Measurements from ENCODE around the gene SDF2L1. TPM values are rescaled to one million over a fixed set of nuclear protein-coding genes. Genes with fewer than 3 reads are reported as not detected.
A peak's percentile ranks its signal among the peaks of the same experiment; 100 is the strongest.

Gene SDF2L1
- total and polyA plus RNA-seq, 2 of the 13 experiments (the other 11 are each of a cell fraction or from before 2014, with no cell fraction given): 18.0 to 57.4 TPM

- peak; percentile 36; the same call in 1 of the 2 replicates for TF ChIP-seq ZNF724P (CRISPR knock-in tag; IDR thresholded peaks at IDR 0.05; ENCODE audit: borderline replicate concordance)
- no peak for TF ChIP-seq HNRNPK (IDR thresholded peaks at IDR 0.05; ENCODE audit: low read depth, low read length, poor library complexity, severe bottlenecking)
- no peak; the same call in 1 of the 2 replicates for TF ChIP-seq ZNF430 (CRISPR knock-in tag; IDR thresholded peaks at IDR 0.05)
- TF ChIP-seq, protein P1, sequence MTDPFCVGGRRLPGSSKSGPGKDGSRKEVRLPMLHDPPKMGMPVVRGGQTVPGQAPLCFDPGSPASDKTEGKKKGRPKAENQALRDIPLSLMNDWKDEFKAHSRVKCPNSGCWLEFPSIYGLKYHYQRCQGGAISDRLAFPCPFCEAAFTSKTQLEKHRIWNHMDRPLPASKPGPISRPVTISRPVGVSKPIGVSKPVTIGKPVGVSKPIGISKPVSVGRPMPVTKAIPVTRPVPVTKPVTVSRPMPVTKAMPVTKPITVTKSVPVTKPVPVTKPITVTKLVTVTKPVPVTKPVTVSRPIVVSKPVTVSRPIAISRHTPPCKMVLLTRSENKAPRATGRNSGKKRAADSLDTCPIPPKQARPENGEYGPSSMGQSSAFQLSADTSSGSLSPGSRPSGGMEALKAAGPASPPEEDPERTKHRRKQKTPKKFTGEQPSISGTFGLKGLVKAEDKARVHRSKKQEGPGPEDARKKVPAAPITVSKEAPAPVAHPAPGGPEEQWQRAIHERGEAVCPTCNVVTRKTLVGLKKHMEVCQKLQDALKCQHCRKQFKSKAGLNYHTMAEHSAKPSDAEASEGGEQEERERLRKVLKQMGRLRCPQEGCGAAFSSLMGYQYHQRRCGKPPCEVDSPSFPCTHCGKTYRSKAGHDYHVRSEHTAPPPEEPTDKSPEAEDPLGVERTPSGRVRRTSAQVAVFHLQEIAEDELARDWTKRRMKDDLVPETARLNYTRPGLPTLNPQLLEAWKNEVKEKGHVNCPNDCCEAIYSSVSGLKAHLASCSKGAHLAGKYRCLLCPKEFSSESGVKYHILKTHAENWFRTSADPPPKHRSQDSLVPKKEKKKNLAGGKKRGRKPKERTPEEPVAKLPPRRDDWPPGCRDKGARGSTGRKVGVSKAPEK (CRISPR knock-in tag; IDR thresholded peaks at IDR 0.05; ENCODE audit: borderline replicate concordance): no peak
- TF ChIP-seq ZNF143 (CRISPR knock-in tag; IDR thresholded peaks at IDR 0.05): 0 out of 2 replicates have a peak, but pooled peaks have one; percentile 30
- TF ChIP-seq EP300 (IDR thresholded peaks at IDR 0.05; ENCODE audit: low read depth in 2 of 2, low read length in 2 of 2): peak in 1 of 2 experiments; percentile 28; a peak in 1 of 4 replicates
- peak; percentile 23; the same call in 1 of the 2 replicates for TF ChIP-seq EP300 (CRISPR knock-in tag; IDR thresholded peaks at IDR 0.05; ENCODE audit: borderline replicate concordance)
- no peak for TF ChIP-seq ZNF780A (CRISPR knock-in tag; IDR thresholded peaks at IDR 0.05)
- no peak; the same call in 1 of the 2 replicates for TF ChIP-seq GABPB1 (CRISPR knock-in tag; IDR thresholded peaks at IDR 0.05)
- no peak for TF ChIP-seq ZNF253 (CRISPR knock-in tag; IDR thresholded peaks at IDR 0.05; ENCODE audit: borderline replicate concordance)
- TF ChIP-seq, protein P2, sequence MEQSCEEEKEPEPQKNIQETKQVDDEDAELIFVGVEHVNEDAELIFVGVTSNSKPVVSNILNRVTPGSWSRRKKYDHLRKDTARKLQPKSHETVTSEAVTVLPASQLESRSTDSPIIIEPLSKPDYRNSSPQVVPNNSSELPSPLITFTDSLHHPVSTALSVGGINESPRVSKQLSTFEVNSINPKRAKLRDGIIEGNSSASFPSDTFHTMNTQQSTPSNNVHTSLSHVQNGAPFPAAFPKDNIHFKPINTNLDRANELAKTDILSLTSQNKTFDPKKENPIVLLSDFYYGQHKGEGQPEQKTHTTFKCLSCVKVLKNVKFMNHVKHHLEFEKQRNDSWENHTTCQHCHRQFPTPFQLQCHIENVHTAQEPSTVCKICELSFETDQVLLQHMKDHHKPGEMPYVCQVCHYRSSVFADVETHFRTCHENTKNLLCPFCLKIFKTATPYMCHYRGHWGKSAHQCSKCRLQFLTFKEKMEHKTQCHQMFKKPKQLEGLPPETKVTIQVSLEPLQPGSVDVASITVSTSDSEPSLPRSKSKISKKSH (CRISPR knock-in tag; IDR thresholded peaks at IDR 0.05; ENCODE audit: borderline replicate concordance): no peak
- no peak for TF ChIP-seq ZFP37 (CRISPR knock-in tag; IDR thresholded peaks at IDR 0.05; ENCODE audit: borderline replicate concordance)
- no peak for TF ChIP-seq CREB1 (IDR thresholded peaks at IDR 0.05)
- no peak for TF ChIP-seq CREB1 (CRISPR knock-in tag; IDR thresholded peaks at IDR 0.05)
- TF ChIP-seq, protein P3, sequence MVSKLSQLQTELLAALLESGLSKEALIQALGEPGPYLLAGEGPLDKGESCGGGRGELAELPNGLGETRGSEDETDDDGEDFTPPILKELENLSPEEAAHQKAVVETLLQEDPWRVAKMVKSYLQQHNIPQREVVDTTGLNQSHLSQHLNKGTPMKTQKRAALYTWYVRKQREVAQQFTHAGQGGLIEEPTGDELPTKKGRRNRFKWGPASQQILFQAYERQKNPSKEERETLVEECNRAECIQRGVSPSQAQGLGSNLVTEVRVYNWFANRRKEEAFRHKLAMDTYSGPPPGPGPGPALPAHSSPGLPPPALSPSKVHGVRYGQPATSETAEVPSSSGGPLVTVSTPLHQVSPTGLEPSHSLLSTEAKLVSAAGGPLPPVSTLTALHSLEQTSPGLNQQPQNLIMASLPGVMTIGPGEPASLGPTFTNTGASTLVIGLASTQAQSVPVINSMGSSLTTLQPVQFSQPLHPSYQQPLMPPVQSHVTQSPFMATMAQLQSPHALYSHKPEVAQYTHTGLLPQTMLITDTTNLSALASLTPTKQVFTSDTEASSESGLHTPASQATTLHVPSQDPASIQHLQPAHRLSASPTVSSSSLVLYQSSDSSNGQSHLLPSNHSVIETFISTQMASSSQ (IDR thresholded peaks at IDR 0.05; ENCODE audit: low read depth): no peak
- TF ChIP-seq, protein P3 (CRISPR knock-in tag; IDR thresholded peaks at IDR 0.05; ENCODE audit: borderline replicate concordance): peak; percentile 17; the same call in 1 of the 2 replicates
- no peak for TF ChIP-seq ZNF180 (CRISPR knock-in tag; IDR thresholded peaks at IDR 0.05; ENCODE audit: borderline replicate concordance, low read depth)
- TF ChIP-seq, protein P4, sequence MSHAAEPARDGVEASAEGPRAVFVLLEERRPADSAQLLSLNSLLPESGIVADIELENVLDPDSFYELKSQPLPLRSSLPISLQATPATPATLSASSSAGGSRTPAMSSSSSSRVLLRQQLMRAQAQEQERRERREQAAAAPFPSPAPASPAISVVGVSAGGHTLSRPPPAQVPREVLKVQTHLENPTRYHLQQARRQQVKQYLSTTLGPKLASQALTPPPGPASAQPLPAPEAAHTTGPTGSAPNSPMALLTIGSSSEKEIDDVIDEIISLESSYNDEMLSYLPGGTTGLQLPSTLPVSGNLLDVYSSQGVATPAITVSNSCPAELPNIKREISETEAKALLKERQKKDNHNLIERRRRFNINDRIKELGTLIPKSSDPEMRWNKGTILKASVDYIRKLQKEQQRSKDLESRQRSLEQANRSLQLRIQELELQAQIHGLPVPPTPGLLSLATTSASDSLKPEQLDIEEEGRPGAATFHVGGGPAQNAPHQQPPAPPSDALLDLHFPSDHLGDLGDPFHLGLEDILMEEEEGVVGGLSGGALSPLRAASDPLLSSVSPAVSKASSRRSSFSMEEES (CRISPR knock-in tag; IDR thresholded peaks at IDR 0.05): no peak
These were observed 35.7 kb downstream of the SDF2L1 start (continued) for GRCh38 chr22:21677606-21678443.
